ENCODE data around the gene EIPR1. TPM values are rescaled to one million over a fixed set of nuclear protein-coding genes. Genes with fewer than 3 reads are reported as not detected.

Gene EIPR1
- total RNA-seq, 4 donors from 2014 or later = 13.8 to 19.0 (median 15.3) TPM

- Histone ChIP-seq H3K36me3 (peaks cover 0 to 7% (median 2%) of the 10 kb centered on the region in 4 donors), H3K27ac (replicated peaks in 1 of 4) (no peak overlapping the region), H3K9me3 (peaks cover 0 to 18% (median 13%) of the 10 kb centered on the region in 4 donors), H3K4me1 (no peaks in the 10 kb centered on the region), H3K4me3 (no peak overlapping the region), H3K27me3 (no peaks in the 10 kb centered on the region)
- TF ChIP-seq EP300 (IDR thresholded peaks at IDR 0.05) = no peak
- TF ChIP-seq POLR2AphosphoS5 (IDR thresholded peaks at IDR 0.05) = no peak
- no peak for TF ChIP-seq POLR2A (IDR thresholded peaks at IDR 0.05; ENCODE audit: low read depth)
- no peak for TF ChIP-seq CTCF (IDR thresholded peaks at IDR 0.05)
- DNase-seq (ENCODE audit: extremely low spot score) = no peak
- intact Hi-C loops (cut with DNase I) = no loop called here
- 75% methylated on average over 5 of the region's 6 CpGs for WGBS
Observed at GRCh38 chr2:3246406-3246805, 131.2 kb downstream of the EIPR1 start.

- intact Hi-C loops (cut with DNase I) = no loop called here
- Histone ChIP-seq H3K9me3 (peaks cover 0 to 10% (median 7%) of the 10 kb centered on the region in 4 donors), H3K27me3 (no peaks in the 10 kb centered on the region), H3K4me1 (no peaks in the 10 kb centered on the region), H3K36me3 (peaks cover 0 to 4% (median 2%) of the 10 kb centered on the region in 4 donors), H3K27ac (replicated peaks in 1 of 4) (no peak overlapping the region), H3K4me3 (no peak overlapping the region)
- WGBS = over 99% methylated on average over 7 of the region's 7 CpGs
- no peak for DNase-seq (ENCODE audit: extremely low spot score)
- no peak for TF ChIP-seq EP300 (IDR thresholded peaks at IDR 0.05)
- no peak for TF ChIP-seq POLR2A (IDR thresholded peaks at IDR 0.05; ENCODE audit: low read depth)
- no peak for TF ChIP-seq POLR2AphosphoS5 (IDR thresholded peaks at IDR 0.05)
- TF ChIP-seq CTCF (IDR thresholded peaks at IDR 0.05) = no peak
Observed at GRCh38 chr2:3244486-3244885, 133.1 kb downstream of the EIPR1 start.

GRCh38 chr2:3243804-3244203 is 133.8 kb downstream of the EIPR1 start:
- Histone ChIP-seq H3K4me3 (no peak overlapping the region), H3K27ac (replicated peaks in 1 of 4) (no peak overlapping the region), H3K27me3 (no peaks in the 10 kb centered on the region), H3K9me3 (peaks cover 0 to 3% (median under 1%) of the 10 kb centered on the region in 4 donors), H3K4me1 (no peaks in the 10 kb centered on the region), H3K36me3 (peaks cover 0 to 4% (median 0%) of the 10 kb centered on the region in 4 donors)
- no peak for DNase-seq (ENCODE audit: extremely low spot score)
- TF ChIP-seq EP300 (IDR thresholded peaks at IDR 0.05) (no peak), POLR2AphosphoS5 (IDR thresholded peaks at IDR 0.05) (no peak), CTCF (IDR thresholded peaks at IDR 0.05) (no peak), POLR2A (IDR thresholded peaks at IDR 0.05; ENCODE audit: low read depth) (no peak)
- 85% methylated on average over 4 of the region's 6 CpGs for WGBS
- intact Hi-C loops (cut with DNase I) = no loop called here

GRCh38 chr2:3242747-3243369 is 134.8 kb downstream of the EIPR1 start:
- Histone ChIP-seq H3K4me3 (no peak overlapping the region), H3K27me3 (no peaks in the 10 kb centered on the region), H3K36me3 (no peaks in the 10 kb centered on the region), H3K27ac (replicated peaks in 1 of 4) (no peak overlapping the region), H3K4me1 (no peaks in the 10 kb centered on the region), H3K9me3 (no peaks in the 10 kb centered on the region)
- 58% methylated on average over 9 of the region's 9 CpGs for WGBS
- no peak for DNase-seq (ENCODE audit: extremely low spot score)
- intact Hi-C loops (cut with DNase I) = no loop called here
- TF ChIP-seq CTCF (IDR thresholded peaks at IDR 0.05) (no peak), POLR2A (IDR thresholded peaks at IDR 0.05; ENCODE audit: low read depth) (no peak), POLR2AphosphoS5 (IDR thresholded peaks at IDR 0.05) (no peak), EP300 (IDR thresholded peaks at IDR 0.05) (no peak)

Measured in esophagus muscularis mucosa (tissue), 4 donors.